ENCODE data around the gene PPP6R3. TPM values are rescaled to one million over a fixed set of nuclear protein-coding genes. Genes with fewer than 3 reads are reported as not detected.

PPP6R3 gene
- polyA plus RNA-seq, 1 donor from 2014 or later = 111 TPM

DNA sequence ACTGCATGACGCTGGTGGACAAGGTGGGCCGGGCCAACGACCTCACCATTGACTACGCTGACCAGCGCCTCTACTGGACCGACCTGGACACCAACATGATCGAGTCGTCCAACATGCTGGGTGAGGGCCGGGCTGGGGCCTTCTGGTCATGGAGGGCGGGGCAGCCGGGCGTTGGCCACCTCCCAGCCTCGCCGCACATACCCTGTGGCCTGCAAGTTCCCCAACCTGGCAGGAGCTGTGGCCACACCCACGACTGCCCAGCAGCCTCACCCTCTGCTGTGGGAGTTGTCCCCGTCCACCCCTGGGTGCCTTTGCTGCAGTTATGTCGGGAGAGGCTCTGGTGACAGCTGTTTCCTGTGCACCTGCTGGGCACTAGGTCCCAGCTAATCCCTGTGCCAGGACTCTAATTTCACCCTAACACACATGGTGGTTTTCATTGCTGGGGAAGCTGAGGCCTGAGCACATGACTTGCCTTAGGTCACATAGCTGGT lies 49.0 kb upstream of the PPP6R3 start:
- Histone ChIP-seq H3K27me3 (ENCODE audit: insufficient read depth, low read depth, low read length) (no peaks in the 10 kb centered on the region), H3K9me3 (ENCODE audit: low read length) (no peaks in the 10 kb centered on the region), H3K36me3 (ENCODE audit: insufficient read depth, low read length) (no peaks in the 10 kb centered on the region), H4K20me1 (ENCODE audit: insufficient read depth) (no peaks in the 10 kb centered on the region), H3K4me3 (ENCODE audit: low read length) (no peak overlapping the region), H3F3A (ENCODE audit: insufficient read depth, low read length, poor library complexity, severe bottlenecking) (no peaks in the 10 kb centered on the region), H3K79me2 (replicated peaks; ENCODE audit: insufficient read depth, low read length) (no peaks in the 10 kb centered on the region), H3K4me2 (ENCODE audit: low read length) (no peak overlapping the region), H3K27ac (ENCODE audit: low read length) (no peak overlapping the region), H2AFZ (ENCODE audit: low read depth, low read length) (no peak overlapping the region), H3K9ac (ENCODE audit: low read length) (no peak overlapping the region), H3K9me2 (ENCODE audit: insufficient read depth, low read length) (no peaks in the 10 kb centered on the region)
- TF ChIP-seq, protein P1, sequence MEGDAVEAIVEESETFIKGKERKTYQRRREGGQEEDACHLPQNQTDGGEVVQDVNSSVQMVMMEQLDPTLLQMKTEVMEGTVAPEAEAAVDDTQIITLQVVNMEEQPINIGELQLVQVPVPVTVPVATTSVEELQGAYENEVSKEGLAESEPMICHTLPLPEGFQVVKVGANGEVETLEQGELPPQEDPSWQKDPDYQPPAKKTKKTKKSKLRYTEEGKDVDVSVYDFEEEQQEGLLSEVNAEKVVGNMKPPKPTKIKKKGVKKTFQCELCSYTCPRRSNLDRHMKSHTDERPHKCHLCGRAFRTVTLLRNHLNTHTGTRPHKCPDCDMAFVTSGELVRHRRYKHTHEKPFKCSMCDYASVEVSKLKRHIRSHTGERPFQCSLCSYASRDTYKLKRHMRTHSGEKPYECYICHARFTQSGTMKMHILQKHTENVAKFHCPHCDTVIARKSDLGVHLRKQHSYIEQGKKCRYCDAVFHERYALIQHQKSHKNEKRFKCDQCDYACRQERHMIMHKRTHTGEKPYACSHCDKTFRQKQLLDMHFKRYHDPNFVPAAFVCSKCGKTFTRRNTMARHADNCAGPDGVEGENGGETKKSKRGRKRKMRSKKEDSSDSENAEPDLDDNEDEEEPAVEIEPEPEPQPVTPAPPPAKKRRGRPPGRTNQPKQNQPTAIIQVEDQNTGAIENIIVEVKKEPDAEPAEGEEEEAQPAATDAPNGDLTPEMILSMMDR (IDR thresholded peaks at IDR 0.05; ENCODE audit: poor library complexity, severe bottlenecking) = no peak
- TF ChIP-seq POLR2AphosphoS5 (IDR thresholded peaks at IDR 0.05) (no peak), EP300 (conservative IDR thresholded peaks at IDR 0.05; ENCODE audit: poor library complexity, severe bottlenecking) (no peak), SMC3 (conservative IDR thresholded peaks at IDR 0.05; ENCODE audit: poor library complexity) (no peak), RAD21 (conservative IDR thresholded peaks at IDR 0.05) (no peak), EZH2 (IDR thresholded peaks at IDR 0.05; ENCODE audit: borderline replicate concordance, insufficient read depth, low read length, poor library complexity, severe bottlenecking) (no peak), MXI1 (conservative IDR thresholded peaks at IDR 0.05; ENCODE audit: poor library complexity, severe bottlenecking) (no peak), TAF1 (IDR thresholded peaks at IDR 0.05; ENCODE audit: low read depth) (no peak)
- TF ChIP-seq, protein P2, sequence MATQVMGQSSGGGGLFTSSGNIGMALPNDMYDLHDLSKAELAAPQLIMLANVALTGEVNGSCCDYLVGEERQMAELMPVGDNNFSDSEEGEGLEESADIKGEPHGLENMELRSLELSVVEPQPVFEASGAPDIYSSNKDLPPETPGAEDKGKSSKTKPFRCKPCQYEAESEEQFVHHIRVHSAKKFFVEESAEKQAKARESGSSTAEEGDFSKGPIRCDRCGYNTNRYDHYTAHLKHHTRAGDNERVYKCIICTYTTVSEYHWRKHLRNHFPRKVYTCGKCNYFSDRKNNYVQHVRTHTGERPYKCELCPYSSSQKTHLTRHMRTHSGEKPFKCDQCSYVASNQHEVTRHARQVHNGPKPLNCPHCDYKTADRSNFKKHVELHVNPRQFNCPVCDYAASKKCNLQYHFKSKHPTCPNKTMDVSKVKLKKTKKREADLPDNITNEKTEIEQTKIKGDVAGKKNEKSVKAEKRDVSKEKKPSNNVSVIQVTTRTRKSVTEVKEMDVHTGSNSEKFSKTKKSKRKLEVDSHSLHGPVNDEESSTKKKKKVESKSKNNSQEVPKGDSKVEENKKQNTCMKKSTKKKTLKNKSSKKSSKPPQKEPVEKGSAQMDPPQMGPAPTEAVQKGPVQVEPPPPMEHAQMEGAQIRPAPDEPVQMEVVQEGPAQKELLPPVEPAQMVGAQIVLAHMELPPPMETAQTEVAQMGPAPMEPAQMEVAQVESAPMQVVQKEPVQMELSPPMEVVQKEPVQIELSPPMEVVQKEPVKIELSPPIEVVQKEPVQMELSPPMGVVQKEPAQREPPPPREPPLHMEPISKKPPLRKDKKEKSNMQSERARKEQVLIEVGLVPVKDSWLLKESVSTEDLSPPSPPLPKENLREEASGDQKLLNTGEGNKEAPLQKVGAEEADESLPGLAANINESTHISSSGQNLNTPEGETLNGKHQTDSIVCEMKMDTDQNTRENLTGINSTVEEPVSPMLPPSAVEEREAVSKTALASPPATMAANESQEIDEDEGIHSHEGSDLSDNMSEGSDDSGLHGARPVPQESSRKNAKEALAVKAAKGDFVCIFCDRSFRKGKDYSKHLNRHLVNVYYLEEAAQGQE (IDR thresholded peaks at IDR 0.05; ENCODE audit: borderline replicate concordance) = no peak

DNA sequence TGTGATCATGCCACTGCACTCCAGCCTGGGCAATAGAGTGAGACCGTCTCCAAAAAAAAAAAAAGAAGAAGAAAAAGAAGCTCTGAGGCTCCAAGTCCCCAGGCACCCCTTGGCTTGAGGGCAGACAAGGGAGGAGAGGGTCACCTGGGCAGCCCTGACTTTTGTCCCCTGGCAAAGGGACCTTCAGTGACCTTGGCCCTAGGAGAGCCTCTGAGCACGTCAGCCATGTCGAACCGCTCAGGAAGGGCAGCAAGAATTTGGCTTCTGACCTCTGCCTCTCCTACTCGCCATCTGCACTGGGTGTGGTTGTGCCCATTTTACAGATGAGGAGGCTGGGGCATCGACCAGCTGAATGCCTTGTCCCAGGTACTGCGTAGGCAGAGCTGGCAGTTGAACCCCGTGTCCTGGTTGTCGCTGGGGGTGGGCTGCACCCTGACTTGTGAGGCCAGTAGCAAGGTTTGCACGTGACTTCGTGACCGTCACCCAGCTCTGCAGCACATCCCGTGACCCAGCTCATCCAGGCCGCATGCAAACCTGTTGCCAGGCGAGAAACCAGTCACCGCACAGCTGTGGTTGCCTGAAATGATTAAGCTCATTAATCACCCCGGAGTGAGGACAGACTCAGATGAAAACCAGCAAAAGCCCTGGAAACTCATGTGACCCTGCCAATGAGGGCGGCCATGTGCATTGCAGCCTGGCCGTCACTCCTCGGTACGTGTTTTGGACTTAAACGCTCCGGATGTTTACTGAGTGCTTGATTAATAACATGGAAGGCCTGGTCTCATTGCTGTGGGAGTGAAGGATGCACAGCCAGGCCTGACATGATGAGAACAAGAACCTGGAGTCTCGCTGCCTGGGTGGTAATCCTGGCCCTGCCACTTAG lies 47.7 kb upstream of the PPP6R3 start:
- Histone ChIP-seq H4K20me1 (ENCODE audit: insufficient read depth) (no peaks in the 10 kb centered on the region), H3K9me2 (ENCODE audit: insufficient read depth, low read length) (no peaks in the 10 kb centered on the region), H3K27me3 (ENCODE audit: insufficient read depth, low read depth, low read length) (no peaks in the 10 kb centered on the region), H3K4me2 (ENCODE audit: low read length) (no peak overlapping the region), H3K27ac (ENCODE audit: low read length) (no peak overlapping the region), H3K36me3 (ENCODE audit: insufficient read depth, low read length) (no peaks in the 10 kb centered on the region), H3K9ac (ENCODE audit: low read length) (no peak overlapping the region), H3K9me3 (ENCODE audit: low read length) (no peaks in the 10 kb centered on the region), H2AFZ (ENCODE audit: low read depth, low read length) (no peak overlapping the region), H3K4me3 (ENCODE audit: low read length) (no peak overlapping the region), H3F3A (ENCODE audit: insufficient read depth, low read length, poor library complexity, severe bottlenecking) (no peaks in the 10 kb centered on the region), H3K79me2 (replicated peaks; ENCODE audit: insufficient read depth, low read length) (no peaks in the 10 kb centered on the region)
- TF ChIP-seq TAF1 (IDR thresholded peaks at IDR 0.05; ENCODE audit: low read depth) = no peak
- TF ChIP-seq EZH2 (IDR thresholded peaks at IDR 0.05; ENCODE audit: borderline replicate concordance, insufficient read depth, low read length, poor library complexity, severe bottlenecking) = no peak
- TF ChIP-seq RAD21 (conservative IDR thresholded peaks at IDR 0.05) = no peak
- no peak for TF ChIP-seq POLR2AphosphoS5 (IDR thresholded peaks at IDR 0.05)
- TF ChIP-seq, protein P2 (IDR thresholded peaks at IDR 0.05; ENCODE audit: borderline replicate concordance) = no peak
- no peak for TF ChIP-seq SMC3 (conservative IDR thresholded peaks at IDR 0.05; ENCODE audit: poor library complexity)
- no peak for TF ChIP-seq MXI1 (conservative IDR thresholded peaks at IDR 0.05; ENCODE audit: poor library complexity, severe bottlenecking)
- TF ChIP-seq, protein P1 (IDR thresholded peaks at IDR 0.05; ENCODE audit: poor library complexity, severe bottlenecking) = no peak
- no peak for TF ChIP-seq EP300 (conservative IDR thresholded peaks at IDR 0.05; ENCODE audit: poor library complexity, severe bottlenecking)

Data from neural cell (in vitro differentiated cells).